GM18511 (cell line): Measurements from ENCODE around the gene FANCC.

Experiments
- ATAC-seq: cut with Tn5 transposase; IDR thresholded peaks from one replicate; pipeline ENCODE4 v1.9.1; 2021; ENCODE audit warnings: mild to moderate bottlenecking, moderate library complexity; ENCODE audit not compliant: unreplicated experiment

Gene FANCC

GRCh38 chr9:95197692-95198271, 119.7 kb downstream of the FANCC start:
- no peak for ATAC-seq

- ATAC-seq: no peak
Measured at GRCh38 chr9:95193480-95193879, 124.0 kb downstream of the FANCC start.

- ATAC-seq: no peak
Measured at GRCh38 chr9:95193067-95193466, 124.4 kb downstream of the FANCC start.

- ATAC-seq: no peak
Measured at GRCh38 chr9:95192631-95193030, 124.9 kb downstream of the FANCC start.

- ATAC-seq: no peak
Measured at GRCh38 chr9:95190413-95190812, 127.1 kb downstream of the FANCC start.

GRCh38 chr9:95189251-95190098, 128.0 kb downstream of the FANCC start:
- ATAC-seq: no peak

GRCh38 chr9:95188459-95188858, 129.1 kb downstream of the FANCC start:
- ATAC-seq: no peak

- ATAC-seq: no peak
Measured at GRCh38 chr9:95185956-95186355, 131.6 kb downstream of the FANCC start.

- no peak for ATAC-seq
Measured at GRCh38 chr9:95182854-95183563, 134.5 kb downstream of the FANCC start.

GRCh38 chr9:95181835-95182234, 135.7 kb downstream of the FANCC start:
- ATAC-seq: no peak

- no peak for ATAC-seq
Measured at GRCh38 chr9:95181226-95181818, 136.2 kb downstream of the FANCC start.

GRCh38 chr9:95177617-95178016, 139.9 kb downstream of the FANCC start:
- ATAC-seq: no peak

GRCh38 chr9:95176755-95177319, 140.7 kb downstream of the FANCC start:
- no peak for ATAC-seq

- ATAC-seq: no peak
Measured at GRCh38 chr9:95175523-95175922, 142.0 kb downstream of the FANCC start.

- no peak for ATAC-seq
Measured at GRCh38 chr9:95174038-95174437, 143.5 kb downstream of the FANCC start.

GRCh38 chr9:95171596-95171995, 145.9 kb downstream of the FANCC start:
- ATAC-seq: no peak

- ATAC-seq: no peak
Measured at GRCh38 chr9:95171001-95171400, 146.5 kb downstream of the FANCC start.

- ATAC-seq: no peak
Measured at GRCh38 chr9:95167998-95168397, 149.5 kb downstream of the FANCC start.

- ATAC-seq: no peak
Measured at GRCh38 chr9:95165004-95165403, 152.5 kb downstream of the FANCC start.

GRCh38 chr9:95157481-95158151, 159.9 kb downstream of the FANCC start:
- ATAC-seq: peak; percentile 97

- no peak for ATAC-seq
Measured at GRCh38 chr9:95156074-95156473, 161.4 kb downstream of the FANCC start.
